HEK293 (cell line): ENCODE measurements around the gene FTMT.

Experiments
- CTCF ChIA-PET: fragments of 350-600 bp; formaldehyde crosslinking; extraction: SDS; loops from one replicate; lab custom pipeline; 2021; ENCODE audit warnings: antibody characterized with exemption; lab: Yijun Ruan, JAX
- POLR2A ChIA-PET: fragments of 300-600 bp; formaldehyde crosslinking; extraction: SDS; loops from one replicate; lab custom pipeline; 2020; ENCODE audit warnings: antibody characterized with exemption, inconsistent platforms; lab: Yijun Ruan, JAX
- H3K27ac ChIP-seq: fragments of 200-500 bp; sonication (Bioruptor generic); 2 replicates; pipeline ENCODE4 v1.5.1; 2014; ENCODE audit warnings: low read depth, low read length, control low read depth, inconsistent platforms; ENCODE audit errors: extremely low read depth
- H3K36me3 ChIP-seq, 2 experiments: fragments of 200-500 bp in 1 of 2; sonication (Bioruptor generic) in 1 of 2; 1 replicate in 1 of 2; 2 replicates in 1 of 2; pipeline ENCODE4 v1.5.1; 2014 to 2017; ENCODE audit warnings: inconsistent platforms in 2 of 2, low read length in 2 of 2; ENCODE audit not compliant: control insufficient read depth in 2 of 2, insufficient read depth in 1 of 2
- H3K4me1 ChIP-seq: fragments of 200-500 bp; sonication (Bioruptor generic); 2 replicates; pipeline ENCODE4 v1.5.1; 2014; ENCODE audit warnings: mild to moderate bottlenecking, low read length, inconsistent platforms; ENCODE audit not compliant: control insufficient read depth, insufficient read depth
- H3K4me3 ChIP-seq: 2 replicates; pipeline ENCODE4 v1.5.1; 2011; ENCODE audit warnings: low read depth, mild to moderate bottlenecking, control low read depth, low read length, moderate library complexity
- H3K9me3 ChIP-seq: fragments of 200-500 bp; sonication (Bioruptor generic); 2 replicates; pipeline ENCODE4 v1.5.1; 2014; ENCODE audit warnings: low read depth, low read length, inconsistent platforms; ENCODE audit not compliant: control insufficient read depth, insufficient read depth
- EGR2 ChIP-seq: fragments of 450-650 bp; formaldehyde crosslinking; IDR thresholded peaks from 2 replicates; pipeline ENCODE4 v1.5.1; 2016; ENCODE audit warnings: low read depth, missing biosample characterization, missing genetic modification characterization
- GLI4 ChIP-seq: fragments of 450-650 bp; formaldehyde crosslinking; IDR thresholded peaks from 2 replicates; pipeline ENCODE4 v1.5.1; 2016; ENCODE audit warnings: missing biosample characterization, missing genetic modification characterization
- KLF16 ChIP-seq: fragments of 450-650 bp; formaldehyde crosslinking; IDR thresholded peaks from 2 replicates; pipeline ENCODE4 v1.5.1; 2017; ENCODE audit warnings: missing biosample characterization, missing genetic modification characterization
- MEIS1 ChIP-seq: sonication (generic); formaldehyde crosslinking; IDR thresholded peaks from 2 replicates; pipeline ENCODE4 v1.8.1; 2022; ENCODE audit warnings: missing genetic modification reagents, mild to moderate bottlenecking, borderline replicate concordance
- OVOL3 ChIP-seq: fragments of 450-650 bp; formaldehyde crosslinking; IDR thresholded peaks from 2 replicates; pipeline ENCODE4 v1.5.1; 2016; ENCODE audit warnings: missing biosample characterization, missing genetic modification characterization
- REPIN1 ChIP-seq: fragments of 450-650 bp; formaldehyde crosslinking; IDR thresholded peaks from 2 replicates; pipeline ENCODE4 v1.5.1; 2017; ENCODE audit warnings: missing biosample characterization, missing genetic modification characterization, low read depth
- SP2 ChIP-seq: fragments of 450-650 bp; formaldehyde crosslinking; IDR thresholded peaks from 2 replicates; pipeline ENCODE4 v1.5.1; 2016; ENCODE audit warnings: missing biosample characterization, missing genetic modification characterization
- ZBTB7A ChIP-seq: fragments of 450-650 bp; formaldehyde crosslinking; IDR thresholded peaks from 2 replicates; pipeline ENCODE4 v1.5.1; 2016; ENCODE audit warnings: low read depth, missing biosample characterization, missing genetic modification characterization
- ZFP41 ChIP-seq: fragments of 450-650 bp; formaldehyde crosslinking; IDR thresholded peaks from 2 replicates; pipeline ENCODE4 v1.5.1; 2016; ENCODE audit warnings: missing biosample characterization, missing genetic modification characterization, borderline replicate concordance
- ZIC2 ChIP-seq: fragments of 450-650 bp; formaldehyde crosslinking; IDR thresholded peaks from 2 replicates; pipeline ENCODE4 v1.5.1; 2016; ENCODE audit warnings: missing biosample characterization, missing genetic modification characterization
- ZNF132 ChIP-seq: fragments of 450-650 bp; formaldehyde crosslinking; IDR thresholded peaks from 2 replicates; pipeline ENCODE4 v1.5.1; 2017; ENCODE audit warnings: missing biosample characterization, missing genetic modification characterization, borderline replicate concordance
- ZNF146 ChIP-seq: fragments of 450-650 bp; formaldehyde crosslinking; IDR thresholded peaks from 2 replicates; pipeline ENCODE4 v1.5.1; 2016; ENCODE audit warnings: missing biosample characterization, missing genetic modification characterization
- ZNF155 ChIP-seq: fragments of 450-650 bp; formaldehyde crosslinking; IDR thresholded peaks from 2 replicates; pipeline ENCODE4 v1.5.1; 2016; ENCODE audit warnings: missing biosample characterization, missing genetic modification characterization
- ZNF184 ChIP-seq: fragments of 450-650 bp; IDR thresholded peaks from 2 replicates; pipeline ENCODE4 v1.5.1; 2018; ENCODE audit warnings: missing biosample characterization, mild to moderate bottlenecking, missing genetic modification characterization
- ZNF354C ChIP-seq: fragments of 450-650 bp; formaldehyde crosslinking; IDR thresholded peaks from 2 replicates; pipeline ENCODE4 v1.5.1; 2016; ENCODE audit warnings: missing biosample characterization, missing genetic modification characterization, low read depth, borderline replicate concordance
- ZNF521 ChIP-seq: fragments of 450-650 bp; formaldehyde crosslinking; IDR thresholded peaks from 2 replicates; pipeline ENCODE4 v1.5.1; 2017; ENCODE audit warnings: missing biosample characterization, mild to moderate bottlenecking, missing genetic modification characterization
- ZNF658 ChIP-seq: fragments of 450-650 bp; formaldehyde crosslinking; IDR thresholded peaks from 2 replicates; pipeline ENCODE4; 2016; ENCODE audit warnings: missing biosample characterization, missing genetic modification characterization
- ZNF747 ChIP-seq: fragments of 450-650 bp; formaldehyde crosslinking; IDR thresholded peaks from 2 replicates; pipeline ENCODE4 v1.5.1; 2016; ENCODE audit warnings: missing biosample characterization, missing genetic modification characterization
- ZNF768 ChIP-seq: fragments of 450-650 bp; formaldehyde crosslinking; IDR thresholded peaks from 2 replicates; pipeline ENCODE4 v1.5.1; 2018; ENCODE audit warnings: missing biosample characterization, mild to moderate bottlenecking, missing genetic modification characterization
- ZNF776 ChIP-seq: fragments of 450-650 bp; formaldehyde crosslinking; IDR thresholded peaks from 2 replicates; pipeline ENCODE4 v1.5.0; 2017; ENCODE audit warnings: missing biosample characterization, missing genetic modification characterization, borderline replicate concordance
- ZSCAN30 ChIP-seq: fragments of 450-650 bp; IDR thresholded peaks from 2 replicates; pipeline ENCODE4 v1.5.1; 2018; ENCODE audit warnings: missing biosample characterization, mild to moderate bottlenecking, missing genetic modification characterization, moderate library complexity
- TF ChIP-seq, protein P1 (sequence below): fragments of 450-650 bp; IDR thresholded peaks from 2 replicates; pipeline ENCODE4 v1.5.1; 2018; ENCODE audit warnings: missing biosample characterization, mild to moderate bottlenecking, missing genetic modification characterization
- TF ChIP-seq, protein P2 (sequence below): fragments of 450-650 bp; formaldehyde crosslinking; IDR thresholded peaks from 2 replicates; pipeline ENCODE4 v1.5.1; 2016; ENCODE audit warnings: missing biosample characterization, missing genetic modification characterization
- TF ChIP-seq, protein P3 (sequence below): fragments of 450-650 bp; formaldehyde crosslinking; IDR thresholded peaks from 2 replicates; pipeline ENCODE4 v1.5.1; 2016; ENCODE audit warnings: missing biosample characterization, missing genetic modification characterization
- TF ChIP-seq, protein P4 (sequence below): fragments of 450-650 bp; formaldehyde crosslinking; IDR thresholded peaks from 2 replicates; pipeline ENCODE4 v1.5.1; 2016; ENCODE audit warnings: missing biosample characterization, missing genetic modification characterization

FTMT gene

GRCh38 chr5:121833617-121834016, 18.1 kb upstream of the FTMT start (continued):
- TF ChIP-seq MEIS1 (CRISPR knock-in tag) (no peak), ZNF776 (tag by site-specific recombination) (no peak), ZNF184 (tag by site-specific recombination) (no peak), ZNF132 (tag by site-specific recombination) (no peak)
- TF ChIP-seq, protein P1, sequence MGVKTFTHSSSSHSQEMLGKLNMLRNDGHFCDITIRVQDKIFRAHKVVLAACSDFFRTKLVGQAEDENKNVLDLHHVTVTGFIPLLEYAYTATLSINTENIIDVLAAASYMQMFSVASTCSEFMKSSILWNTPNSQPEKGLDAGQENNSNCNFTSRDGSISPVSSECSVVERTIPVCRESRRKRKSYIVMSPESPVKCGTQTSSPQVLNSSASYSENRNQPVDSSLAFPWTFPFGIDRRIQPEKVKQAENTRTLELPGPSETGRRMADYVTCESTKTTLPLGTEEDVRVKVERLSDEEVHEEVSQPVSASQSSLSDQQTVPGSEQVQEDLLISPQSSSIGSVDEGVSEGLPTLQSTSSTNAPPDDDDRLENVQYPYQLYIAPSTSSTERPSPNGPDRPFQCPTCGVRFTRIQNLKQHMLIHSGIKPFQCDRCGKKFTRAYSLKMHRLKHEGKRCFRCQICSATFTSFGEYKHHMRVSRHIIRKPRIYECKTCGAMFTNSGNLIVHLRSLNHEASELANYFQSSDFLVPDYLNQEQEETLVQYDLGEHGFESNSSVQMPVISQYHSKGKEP (tag by site-specific recombination) = no peak
- TF ChIP-seq, all 188 proteins: peak for 0

GRCh38 chr5:121834021-121834420, 17.7 kb upstream of the FTMT start:
- Histone ChIP-seq H3K27ac (no peak overlapping the region), H3K36me3 (no peaks in the 10 kb centered on the region), H3K4me1 (no peaks in the 10 kb centered on the region), H3K9me3 (no peaks in the 10 kb centered on the region), H3K4me3 (no peak overlapping the region)
- POLR2A ChIA-PET = no interaction called here
- CTCF ChIA-PET = interaction anchor here (0.6 kb wide), 1 partner anchor 205 kb away, joined by 3 read pairs; no protein-coding TSS in a partner anchor
- TF ChIP-seq, protein P2, sequence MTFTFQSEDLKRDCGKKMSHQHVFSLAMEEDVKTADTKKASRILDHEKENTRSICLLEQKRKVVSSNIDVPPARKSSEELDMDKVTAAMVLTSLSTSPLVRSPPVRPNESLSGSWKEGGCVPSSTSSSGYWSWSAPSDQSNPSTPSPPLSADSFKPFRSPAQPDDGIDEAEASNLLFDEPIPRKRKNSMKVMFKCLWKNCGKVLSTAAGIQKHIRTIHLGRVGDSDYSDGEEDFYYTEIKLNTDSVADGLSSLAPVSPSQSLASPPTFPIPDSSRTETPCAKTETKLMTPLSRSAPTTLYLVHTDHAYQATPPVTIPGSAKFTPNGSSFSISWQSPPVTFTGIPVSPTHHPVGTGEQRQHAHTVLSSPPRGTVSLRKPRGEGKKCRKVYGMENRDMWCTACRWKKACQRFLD = no peak
- TF ChIP-seq OVOL3 (tag by site-specific recombination) (no peak), GLI4 (tag by site-specific recombination) (no peak)

DNA sequence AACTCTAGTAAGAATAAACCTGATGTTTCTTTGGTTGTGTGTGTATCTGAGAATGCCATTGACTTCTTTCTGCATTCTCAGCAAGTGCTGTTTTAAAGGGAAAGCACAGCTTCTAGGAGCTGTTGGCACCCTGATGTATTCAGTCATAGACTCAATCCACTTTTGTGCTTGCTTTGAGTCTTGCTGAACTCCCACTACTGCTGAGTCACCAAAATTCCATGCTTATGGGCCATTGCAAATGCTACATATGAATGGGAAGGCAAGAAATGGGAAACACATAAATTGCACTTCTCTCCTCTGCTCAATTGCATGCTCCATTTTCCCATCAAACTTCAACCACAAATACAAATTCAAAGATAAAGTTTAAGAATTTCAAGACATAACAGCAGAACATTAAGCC, 9.8 kb upstream of the FTMT start:
- Histone ChIP-seq H3K27ac (no peak overlapping the region), H3K9me3 (no peaks in the 10 kb centered on the region), H3K4me3 (no peak overlapping the region), H3K4me1 (no peaks in the 10 kb centered on the region), H3K36me3 (no peaks in the 10 kb centered on the region)
- CTCF ChIA-PET = interaction anchor here (0.8 kb wide), 1 partner anchor 108 kb away, joined by 3 read pairs; no protein-coding TSS in a partner anchor
- POLR2A ChIA-PET = no interaction called here
- TF ChIP-seq ZSCAN30 (no peak), ZNF747 (tag by site-specific recombination) (no peak), ZBTB7A (tag by site-specific recombination) (no peak), ZNF521 (tag by site-specific recombination) (no peak), ZNF658 (tag by site-specific recombination) (no peak), SP2 (tag by site-specific recombination) (no peak), ZNF146 (tag by site-specific recombination) (no peak), ZNF768 (tag by site-specific recombination) (no peak), EGR2 (no peak), REPIN1 (tag by site-specific recombination) (no peak), ZIC2 (tag by site-specific recombination) (no peak), ZNF155 (tag by site-specific recombination) (no peak), ZNF354C (tag by site-specific recombination) (no peak), ZFP41 (tag by site-specific recombination) (no peak), KLF16 (tag by site-specific recombination) (no peak)
- TF ChIP-seq, protein P3, sequence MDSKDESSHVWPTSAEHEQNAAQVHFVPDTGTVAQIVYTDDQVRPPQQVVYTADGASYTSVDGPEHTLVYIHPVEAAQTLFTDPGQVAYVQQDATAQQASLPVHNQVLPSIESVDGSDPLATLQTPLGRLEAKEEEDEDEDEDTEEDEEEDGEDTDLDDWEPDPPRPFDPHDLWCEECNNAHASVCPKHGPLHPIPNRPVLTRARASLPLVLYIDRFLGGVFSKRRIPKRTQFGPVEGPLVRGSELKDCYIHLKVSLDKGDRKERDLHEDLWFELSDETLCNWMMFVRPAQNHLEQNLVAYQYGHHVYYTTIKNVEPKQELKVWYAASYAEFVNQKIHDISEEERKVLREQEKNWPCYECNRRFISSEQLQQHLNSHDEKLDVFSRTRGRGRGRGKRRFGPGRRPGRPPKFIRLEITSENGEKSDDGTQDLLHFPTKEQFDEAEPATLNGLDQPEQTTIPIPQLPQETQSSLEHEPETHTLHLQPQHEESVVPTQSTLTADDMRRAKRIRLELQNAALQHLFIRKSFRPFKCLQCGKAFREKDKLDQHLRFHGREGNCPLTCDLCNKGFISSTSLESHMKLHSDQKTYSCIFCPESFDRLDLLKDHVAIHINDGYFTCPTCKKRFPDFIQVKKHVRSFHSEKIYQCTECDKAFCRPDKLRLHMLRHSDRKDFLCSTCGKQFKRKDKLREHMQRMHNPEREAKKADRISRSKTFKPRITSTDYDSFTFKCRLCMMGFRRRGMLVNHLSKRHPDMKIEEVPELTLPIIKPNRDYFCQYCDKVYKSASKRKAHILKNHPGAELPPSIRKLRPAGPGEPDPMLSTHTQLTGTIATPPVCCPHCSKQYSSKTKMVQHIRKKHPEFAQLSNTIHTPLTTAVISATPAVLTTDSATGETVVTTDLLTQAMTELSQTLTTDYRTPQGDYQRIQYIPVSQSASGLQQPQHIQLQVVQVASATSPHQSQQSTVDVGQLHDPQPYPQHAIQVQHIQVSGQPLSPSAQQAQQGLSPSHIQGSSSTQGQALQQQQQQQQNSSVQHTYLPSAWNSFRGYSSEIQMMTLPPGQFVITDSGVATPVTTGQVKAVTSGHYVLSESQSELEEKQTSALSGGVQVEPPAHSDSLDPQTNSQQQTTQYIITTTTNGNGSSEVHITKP (tag by site-specific recombination) = no peak
- TF ChIP-seq, protein P2 = no peak
- TF ChIP-seq, protein P4, sequence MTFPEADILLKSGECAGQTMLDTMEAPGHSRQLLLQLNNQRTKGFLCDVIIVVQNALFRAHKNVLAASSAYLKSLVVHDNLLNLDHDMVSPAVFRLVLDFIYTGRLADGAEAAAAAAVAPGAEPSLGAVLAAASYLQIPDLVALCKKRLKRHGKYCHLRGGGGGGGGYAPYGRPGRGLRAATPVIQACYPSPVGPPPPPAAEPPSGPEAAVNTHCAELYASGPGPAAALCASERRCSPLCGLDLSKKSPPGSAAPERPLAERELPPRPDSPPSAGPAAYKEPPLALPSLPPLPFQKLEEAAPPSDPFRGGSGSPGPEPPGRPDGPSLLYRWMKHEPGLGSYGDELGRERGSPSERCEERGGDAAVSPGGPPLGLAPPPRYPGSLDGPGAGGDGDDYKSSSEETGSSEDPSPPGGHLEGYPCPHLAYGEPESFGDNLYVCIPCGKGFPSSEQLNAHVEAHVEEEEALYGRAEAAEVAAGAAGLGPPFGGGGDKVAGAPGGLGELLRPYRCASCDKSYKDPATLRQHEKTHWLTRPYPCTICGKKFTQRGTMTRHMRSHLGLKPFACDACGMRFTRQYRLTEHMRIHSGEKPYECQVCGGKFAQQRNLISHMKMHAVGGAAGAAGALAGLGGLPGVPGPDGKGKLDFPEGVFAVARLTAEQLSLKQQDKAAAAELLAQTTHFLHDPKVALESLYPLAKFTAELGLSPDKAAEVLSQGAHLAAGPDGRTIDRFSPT = no peak
